Neutrophil (primary cell): ENCODE measurements around the gene TXLNB.
A peak's percentile ranks its signal among the peaks of the same experiment; 100 is the strongest.

Source experiments
- H3K27ac ChIP-seq: fragments of 200-600 bp; sonication (generic); 2 replicates; pipeline ENCODE4 v1.5.1; 2016; ENCODE audit warnings: mild to moderate bottlenecking, moderate library complexity
- H3K27me3 ChIP-seq: fragments of 200-600 bp; sonication (generic); 2 replicates; pipeline ENCODE4 v1.6.0; 2016; ENCODE audit warnings: mild to moderate bottlenecking
- H3K36me3 ChIP-seq: fragments of 200-600 bp; sonication (generic); 2 replicates; pipeline ENCODE4 v1.5.1; 2017
- H3K4me1 ChIP-seq, 2 experiments: fragments of 200-600 bp in 1 of 2; sonication (generic) in 1 of 2; 1 replicate in 1 of 2; 2 replicates in 1 of 2; pipeline versions ENCODE4 v1.5.1 to v1.6.1; 2013 to 2016; ENCODE audit warnings: low read depth in 1 of 2, low read length in 1 of 2, mild to moderate bottlenecking in 1 of 2, moderate library complexity in 1 of 2; ENCODE audit not compliant: control insufficient read depth in 1 of 2, insufficient read depth in 1 of 2
- H3K4me3 ChIP-seq, 2 experiments: fragments of 200-600 bp in 1 of 2; sonication (generic) in 1 of 2; 1 replicate in 1 of 2; 2 replicates in 1 of 2; pipeline ENCODE4 v1.5.1; 2013 to 2016; ENCODE audit warnings: low read depth in 1 of 2, low read length in 1 of 2, mild to moderate bottlenecking in 1 of 2, moderate library complexity in 1 of 2
- H3K9me3 ChIP-seq: fragments of 200-600 bp; sonication (generic); 2 replicates; pipeline ENCODE4 v1.5.1; 2016
- CTCF ChIP-seq: fragments of 200-600 bp; sonication (generic); IDR thresholded peaks from 2 replicates; pipeline ENCODE4 v1.5.1; 2016; ENCODE audit warnings: antibody characterized with exemption

Gene TXLNB

GRCh38 chr6:139291813-139292619, at the start of gene TXLNB:
Gene TXLNB (minus strand): TSS chr6:139291998. CDS start chr6:139288899, 3,099 bp downstream.
- H3K4me1 ChIP-seq: peaks cover 38 to 40% of the 10 kb centered on the region in 2 experiments
- H3K4me3 ChIP-seq: peak within 1 kb of the TSS; percentile 4 to 30
- no peaks in the 10 kb centered on the region for H3K27me3 ChIP-seq
- no peak for TF ChIP-seq CTCF
- no peaks in the 10 kb centered on the region for H3K36me3 ChIP-seq
- peak within 1 kb of the TSS; percentile 87 for H3K27ac ChIP-seq
- H3K9me3 ChIP-seq: no peaks in the 10 kb centered on the region

GRCh38 chr6:139341060-139341459, 49.3 kb upstream of the TXLNB start:
- no peaks in the 10 kb centered on the region for H3K36me3 ChIP-seq
- H3K27me3 ChIP-seq: no peaks in the 10 kb centered on the region
- H3K9me3 ChIP-seq: no peaks in the 10 kb centered on the region
- no peak overlapping the region for H3K4me3 ChIP-seq
- TF ChIP-seq CTCF: no peak
- no peak overlapping the region for H3K27ac ChIP-seq
- H3K4me1 ChIP-seq: peaks cover 58% of the 10 kb centered on the region in 2 experiments

- TF ChIP-seq CTCF: no peak
- Histone ChIP-seq H3K4me1 (peaks cover 68% of the 10 kb centered on the region in 2 experiments), H3K4me3 (peak overlapping the region; percentile 23 to 25), H3K27me3 (no peaks in the 10 kb centered on the region), H3K27ac (peak overlapping the region; percentile 76), H3K9me3 (no peaks in the 10 kb centered on the region), H3K36me3 (no peaks in the 10 kb centered on the region)
Measured at GRCh38 chr6:139338795-139339194, 47.0 kb upstream of the TXLNB start.

GRCh38 chr6:139337830-139338229, 46.0 kb upstream of the TXLNB start:
- peak overlapping the region; percentile 76 for H3K27ac ChIP-seq
- peak overlapping the region; percentile 23 to 25 for H3K4me3 ChIP-seq
- TF ChIP-seq CTCF: no peak
- peaks cover 58 to 59% of the 10 kb centered on the region in 2 experiments for H3K4me1 ChIP-seq
- H3K27me3 ChIP-seq: no peaks in the 10 kb centered on the region
- H3K9me3 ChIP-seq: no peaks in the 10 kb centered on the region
- no peaks in the 10 kb centered on the region for H3K36me3 ChIP-seq

GRCh38 chr6:139337001-139337400, 45.2 kb upstream of the TXLNB start:
- Histone ChIP-seq H3K9me3 (no peaks in the 10 kb centered on the region), H3K27ac (peak overlapping the region; percentile 76), H3K27me3 (no peaks in the 10 kb centered on the region), H3K4me1 (peaks cover 57% of the 10 kb centered on the region in 2 experiments), H3K4me3 (no peak overlapping the region), H3K36me3 (no peaks in the 10 kb centered on the region)
- TF ChIP-seq CTCF: no peak
